Neural cell (in vitro differentiated cells): ENCODE data around the gene IL12RB2. TPM values are rescaled to one million over a fixed set of nuclear protein-coding genes. Genes with fewer than 3 reads are reported as not detected.

Experiments used
- H2AFZ ChIP-seq: fragments of 200-600, 300-800 bp; sonication (generic), shearing (Covaris generic); 2 replicates; pipeline ENCODE4 v1.6.0; 2014; ENCODE audit warnings: low read depth, mild to moderate bottlenecking, antibody characterized with exemption, low read length, moderate library complexity
- H3F3A ChIP-seq: fragments of 200-600 bp; shearing (Covaris generic); 2 replicates; pipeline ENCODE4 v1.6.1; 2016; ENCODE audit warnings: mild to moderate bottlenecking, moderate library complexity, mixed read lengths, antibody characterized with exemption, low read length; ENCODE audit not compliant: insufficient read depth, poor library complexity, severe bottlenecking
- H3K27ac ChIP-seq: fragments of 200-600, 300-800 bp; sonication (generic), shearing (Covaris generic); 2 replicates; pipeline ENCODE4 v1.5.1; 2014; ENCODE audit warnings: mild to moderate bottlenecking, low read length, moderate library complexity
- H3K27me3 ChIP-seq: fragments of 300-800, 200-600 bp; sonication (generic), shearing (Covaris generic); 2 replicates; pipeline ENCODE4 v1.6.0; 2014; ENCODE audit warnings: mild to moderate bottlenecking, low read depth, low read length, moderate library complexity; ENCODE audit not compliant: insufficient read depth
- H3K36me3 ChIP-seq: fragments of 300-800, 200-600 bp; sonication (generic), shearing (Covaris generic); 2 replicates; pipeline ENCODE4 v1.5.1; 2014; ENCODE audit warnings: mild to moderate bottlenecking, antibody characterized with exemption, low read length, moderate library complexity; ENCODE audit not compliant: insufficient read depth
- H3K4me2 ChIP-seq: fragments of 300-800, 200-600 bp; sonication (generic), shearing (Covaris generic); 2 replicates; pipeline ENCODE4 v1.6.0; 2014; ENCODE audit warnings: mild to moderate bottlenecking, low read length
- H3K4me3 ChIP-seq: fragments of 300-800, 200-600 bp; sonication (generic), shearing (Covaris generic); 2 replicates; pipeline ENCODE4 v1.5.1; 2014; ENCODE audit warnings: mild to moderate bottlenecking, low read length, moderate library complexity
- H3K79me2 ChIP-seq: fragments of 200-600 bp; shearing (Covaris generic); replicated peaks from 2 replicates; pipeline ENCODE4 v1.6.0; 2014; ENCODE audit warnings: mild to moderate bottlenecking, low read length, moderate library complexity; ENCODE audit not compliant: insufficient read depth
- H3K9ac ChIP-seq: fragments of 300-800, 200-600 bp; sonication (generic), shearing (Covaris generic); 2 replicates; pipeline ENCODE4 v1.6.1; 2016; ENCODE audit warnings: mild to moderate bottlenecking, low read length, mixed read lengths
- H3K9me2 ChIP-seq: fragments of 200-600 bp; shearing (Covaris generic); 2 replicates; pipeline ENCODE4 v1.6.1; 2016; ENCODE audit warnings: mild to moderate bottlenecking, low read length, mixed read lengths; ENCODE audit not compliant: insufficient read depth
- H3K9me3 ChIP-seq: fragments of 200-600, 300-800 bp; sonication (generic), shearing (Covaris generic); 2 replicates; pipeline ENCODE4 v1.6.1; 2016; ENCODE audit warnings: mild to moderate bottlenecking, mixed run types, low read length, moderate library complexity, mixed read lengths
- H4K20me1 ChIP-seq: fragments of 200-600 bp; shearing (Covaris generic); 2 replicates; pipeline ENCODE4 v1.6.1; 2016; ENCODE audit warnings: mild to moderate bottlenecking, mixed run types; ENCODE audit not compliant: insufficient read depth
- CTCF ChIP-seq: fragments of 450-650 bp; IDR thresholded peaks from 2 replicates; pipeline ENCODE4 v1.5.1; 2014; ENCODE audit warnings: antibody characterized with exemption, mild to moderate bottlenecking, moderate library complexity; ENCODE audit not compliant: poor library complexity, severe bottlenecking
- EP300 ChIP-seq: fragments of 450-650 bp; conservative IDR thresholded peaks from 2 replicates; pipeline ENCODE4 v1.6.1; 2014; ENCODE audit warnings: antibody characterized with exemption, mild to moderate bottlenecking, moderate library complexity; ENCODE audit not compliant: poor library complexity, severe bottlenecking
- EZH2 ChIP-seq: fragments of 200-600, 300-800 bp; shearing (Covaris generic), sonication (generic); IDR thresholded peaks from 2 replicates; pipeline ENCODE4 v1.6.1; 2014; ENCODE audit warnings: antibody characterized with exemption, low read length, borderline replicate concordance, mild to moderate bottlenecking; ENCODE audit not compliant: insufficient read depth, poor library complexity, severe bottlenecking
- MXI1 ChIP-seq: fragments of 450-650 bp; conservative IDR thresholded peaks from 2 replicates; pipeline ENCODE4 v1.6.1; 2014; ENCODE audit warnings: antibody characterized with exemption, mild to moderate bottlenecking; ENCODE audit not compliant: poor library complexity, severe bottlenecking
- POLR2AphosphoS5 ChIP-seq: IDR thresholded peaks from 2 replicates; pipeline ENCODE4 v1.6.1; 2012
- RAD21 ChIP-seq: fragments of 450-650 bp; conservative IDR thresholded peaks from 2 replicates; pipeline ENCODE4 v1.6.1; 2014; ENCODE audit warnings: antibody characterized with exemption, mild to moderate bottlenecking, moderate library complexity
- REST ChIP-seq: IDR thresholded peaks from 2 replicates; pipeline ENCODE4 v1.6.1; 2012; ENCODE audit warnings: borderline replicate concordance
- SMC3 ChIP-seq: fragments of 450-650 bp; conservative IDR thresholded peaks from 2 replicates; pipeline ENCODE4 v1.6.1; 2014; ENCODE audit warnings: antibody characterized with exemption, mild to moderate bottlenecking, moderate library complexity; ENCODE audit not compliant: poor library complexity
- TAF1 ChIP-seq: IDR thresholded peaks from 2 replicates; pipeline ENCODE4 v1.6.1; 2012; ENCODE audit warnings: low read depth
- polyA plus RNA-seq: library from polyadenylated mRNA; depleted of rRNA; stranded (reverse); fragments of >200 nt; gene quantifications from 2 replicates; pipeline ENCODE4 v1.2.3, GENCODE V29; 2014

IL12RB2 gene
- polyA plus RNA-seq, 1 donor from 2014 or later = not detected

- Histone ChIP-seq H3K4me3 (no peak overlapping the region), H3K36me3 (no peaks in the 10 kb centered on the region), H2AFZ (no peak overlapping the region), H3K4me2 (no peak overlapping the region), H3K9me2 (no peaks in the 10 kb centered on the region), H3K79me2 (no peaks in the 10 kb centered on the region), H3K27me3 (no peaks in the 10 kb centered on the region), H3K27ac (no peak overlapping the region), H4K20me1 (no peaks in the 10 kb centered on the region), H3F3A (no peaks in the 10 kb centered on the region), H3K9me3 (no peaks in the 10 kb centered on the region), H3K9ac (no peak overlapping the region)
- TF ChIP-seq MXI1 = no peak
- no peak for TF ChIP-seq POLR2AphosphoS5
- TF ChIP-seq EP300 = no peak
Observed at GRCh38 chr1:67359592-67359991, 51.9 kb downstream of the IL12RB2 start.

GRCh38 chr1:67361641-67362040 is 54.0 kb downstream of the IL12RB2 start:
- no peaks in the 10 kb centered on the region for H3K9me3 ChIP-seq

More at GRCh38 chr1:67361641-67362040, 54.0 kb downstream of the IL12RB2 start:
- TF ChIP-seq TAF1 (no peak), CTCF (no peak), EZH2 (no peak), RAD21 (no peak), MXI1 (no peak), SMC3 (no peak), REST (no peak), POLR2AphosphoS5 (no peak), EP300 (no peak)
- no peaks in the 10 kb centered on the region for H3K27me3 ChIP-seq
- H3K27ac ChIP-seq = no peak overlapping the region
- H3K9ac ChIP-seq = no peak overlapping the region
- H3K9me2 ChIP-seq = no peaks in the 10 kb centered on the region
- no peaks in the 10 kb centered on the region for H4K20me1 ChIP-seq
- no peaks in the 10 kb centered on the region for H3K79me2 ChIP-seq
- H3K4me2 ChIP-seq = no peak overlapping the region
- no peaks in the 10 kb centered on the region for H3K36me3 ChIP-seq
- H3K4me3 ChIP-seq = no peak overlapping the region
- no peaks in the 10 kb centered on the region for H3F3A ChIP-seq
- no peak overlapping the region for H2AFZ ChIP-seq
